GM23248 (cell line): Measurements from ENCODE around the gene FAM241A.

Experiments
- EZH2 ChIP-seq: fragments of 200-600 bp; sonication (generic); IDR thresholded peaks from 2 replicates; pipeline ENCODE4 v1.6.1; 2018; ENCODE audit warnings: antibody characterized with exemption, mild to moderate bottlenecking; ENCODE audit not compliant: insufficient read depth, poor library complexity, severe bottlenecking
- EZH2phosphoT487 ChIP-seq: fragments of 200-600 bp; sonication (generic); IDR thresholded peaks from 2 replicates; pipeline ENCODE4 v1.6.1; 2018; ENCODE audit warnings: antibody characterized with exemption, moderate library complexity, mild to moderate bottlenecking, low read depth; ENCODE audit not compliant: insufficient read depth

GRCh38 chr4:112120021-112120420, 25.2 kb upstream of the FAM241A start:
- TF ChIP-seq EZH2, result no peak
- no peak for TF ChIP-seq EZH2phosphoT487
